HS-27A (cell line): ENCODE data around the gene EIPR1.
"Not testable (repeated sequence)": the region's sequence is repeated elsewhere in the genome, so short reads cannot be mapped to it uniquely, and the experiment has no call there.

ENCODE experiments used
- DNase-seq: peaks from one replicate; pipeline ENCODE4 v3.0.0-alpha.2; 2012; ENCODE audit warnings: low read depth, missing footprints

EIPR1 gene

DNA sequence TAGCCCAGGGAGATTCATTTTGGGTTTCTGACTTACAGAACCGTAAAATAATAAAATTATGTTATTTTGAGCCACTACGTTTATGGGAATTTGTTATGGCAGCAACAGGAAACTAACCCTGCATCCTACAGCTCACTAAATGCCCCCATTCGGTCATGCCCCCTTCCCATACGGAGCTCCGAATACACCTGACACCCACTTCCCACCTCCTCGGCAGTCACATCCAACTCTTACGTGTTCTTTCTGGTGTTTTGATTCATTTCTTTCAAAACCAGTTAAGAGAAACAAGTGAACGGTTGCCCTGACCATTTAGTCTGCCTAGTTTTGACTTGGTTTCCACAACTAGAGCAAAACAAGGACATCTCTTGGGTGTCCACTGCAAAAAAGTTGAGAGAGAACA, 19.7 kb downstream of the EIPR1 start:
- DNase-seq = no peak

- DNase-seq = not testable (repeated sequence)
Measured at GRCh38 chr2:3357446-3357845, 20.2 kb downstream of the EIPR1 start.

- no peak for DNase-seq
Measured at GRCh38 chr2:3356799-3357198, 20.8 kb downstream of the EIPR1 start.

- no peak for DNase-seq
Measured at GRCh38 chr2:3355951-3356569, 21.6 kb downstream of the EIPR1 start.

GRCh38 chr2:3354986-3355385, 22.6 kb downstream of the EIPR1 start:
- DNase-seq = no peak

- no peak for DNase-seq
Measured at GRCh38 chr2:3349211-3349693, 28.4 kb downstream of the EIPR1 start.

- DNase-seq = no peak
Measured at GRCh38 chr2:3348767-3349166, 28.9 kb downstream of the EIPR1 start.

- no peak for DNase-seq
Measured at GRCh38 chr2:3345621-3346020, 32.0 kb downstream of the EIPR1 start.

- no peak for DNase-seq
Measured at GRCh38 chr2:3344897-3345296, 32.7 kb downstream of the EIPR1 start.

- DNase-seq = no peak
Measured at GRCh38 chr2:3343012-3343411, 34.6 kb downstream of the EIPR1 start.

- DNase-seq = no peak
Measured at GRCh38 chr2:3342324-3342723, 35.3 kb downstream of the EIPR1 start.

DNA sequence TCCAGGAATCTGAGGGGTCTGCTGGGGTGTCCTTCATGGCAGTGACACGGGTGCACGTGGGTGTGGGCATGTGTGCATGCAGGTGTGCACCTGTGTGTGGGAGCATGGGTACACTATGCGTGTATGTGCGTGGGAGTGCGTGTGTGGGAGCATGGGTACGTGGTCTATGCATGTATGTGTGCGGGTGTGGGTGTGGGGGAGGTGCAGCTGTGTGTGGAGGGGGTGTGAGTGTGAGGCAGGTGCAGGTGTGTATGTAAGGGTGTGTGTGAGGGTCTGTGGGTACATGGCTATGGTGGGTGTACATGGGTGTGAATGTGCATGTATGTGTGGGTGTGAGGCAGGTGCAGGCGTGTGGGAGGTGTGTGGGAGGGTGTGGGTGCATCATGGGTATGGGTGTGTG, 36.3 kb downstream of the EIPR1 start:
- DNase-seq = no peak

DNA sequence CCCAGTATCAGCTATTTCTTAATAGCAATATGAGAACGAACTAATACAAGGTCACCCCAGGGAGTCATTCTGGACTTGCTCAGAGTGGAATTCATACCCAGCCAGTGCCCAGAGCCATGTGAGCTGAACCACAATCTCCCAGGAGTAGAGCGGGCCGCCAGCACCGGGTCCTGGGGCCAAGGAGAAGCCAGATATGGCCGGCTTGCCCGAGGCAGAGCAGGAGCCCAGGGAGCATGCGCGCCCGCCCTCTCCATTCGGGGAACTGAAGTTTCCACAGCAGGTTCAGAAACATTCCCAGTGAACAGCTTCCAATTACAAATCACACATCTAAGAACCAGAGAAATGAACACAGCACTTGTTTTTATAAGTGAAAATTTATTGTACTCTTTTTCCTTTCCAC, 37.5 kb downstream of the EIPR1 start:
- no peak for DNase-seq

DNA sequence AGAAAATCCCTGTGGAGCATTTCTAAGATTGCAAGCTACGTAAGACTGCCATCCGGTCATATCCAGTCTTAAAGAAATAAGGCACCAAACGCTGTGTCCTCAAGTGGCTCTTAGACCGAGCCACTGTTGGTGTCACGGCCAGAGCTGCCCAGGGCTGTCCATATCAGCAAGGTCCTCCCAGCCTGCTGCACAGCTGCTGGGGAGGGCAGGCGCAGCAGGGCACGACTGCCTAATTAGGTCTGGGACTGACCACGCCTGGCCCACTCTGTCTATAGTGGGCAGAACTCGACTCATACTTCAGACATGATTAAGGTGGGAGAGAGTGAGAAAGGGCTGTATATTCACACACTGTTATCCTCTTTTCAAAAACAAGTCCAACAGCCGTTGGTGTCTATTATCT, 39.3 kb downstream of the EIPR1 start:
- no peak for DNase-seq

- DNase-seq = no peak
Measured at GRCh38 chr2:3336844-3337243, 40.8 kb downstream of the EIPR1 start.

DNA sequence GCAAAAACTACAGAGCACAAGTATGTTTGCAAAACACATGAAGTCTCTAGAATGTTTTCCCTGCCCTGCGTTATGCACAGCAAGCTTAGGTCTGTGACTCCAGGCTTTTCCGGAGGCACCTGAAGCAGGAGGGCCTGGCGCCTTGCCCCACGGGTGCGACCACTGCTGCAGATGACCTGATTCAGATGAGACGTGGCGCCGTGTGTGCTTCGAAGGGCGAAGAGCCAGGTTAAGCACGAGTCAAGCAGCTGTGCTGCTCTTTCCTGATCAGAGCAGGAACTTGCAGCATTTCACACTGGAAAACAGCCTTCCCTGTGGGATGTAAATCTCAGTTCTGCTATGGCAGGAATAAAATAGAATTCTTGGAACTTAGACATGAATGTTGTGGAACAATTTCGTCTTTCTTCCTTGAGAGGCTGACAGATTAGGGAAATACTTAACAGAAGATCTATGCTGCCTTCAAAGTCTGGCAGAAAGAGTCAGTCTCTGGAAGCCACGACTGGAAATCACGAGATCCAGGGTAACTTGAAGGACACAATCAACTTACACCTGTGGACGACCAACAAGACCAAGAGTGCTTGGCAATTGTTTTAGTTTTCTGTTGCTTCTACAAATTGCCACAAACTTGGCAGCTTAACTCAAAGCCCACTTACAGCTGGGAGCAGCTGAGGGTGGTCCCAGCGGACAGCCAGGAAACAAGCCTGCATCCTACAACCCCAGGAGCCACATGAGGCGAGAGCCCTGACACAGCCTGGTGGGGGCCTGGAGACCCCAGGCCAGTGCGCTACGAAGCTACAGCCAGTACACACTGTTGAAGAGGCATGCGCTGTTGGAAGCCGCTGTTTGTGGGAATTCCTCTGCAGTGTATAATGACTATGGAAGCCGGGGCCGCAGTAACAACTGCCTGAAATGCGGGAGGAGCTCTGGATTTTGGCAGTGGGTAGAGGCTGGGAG, 42.9 kb downstream of the EIPR1 start:
- no peak for DNase-seq

DNA sequence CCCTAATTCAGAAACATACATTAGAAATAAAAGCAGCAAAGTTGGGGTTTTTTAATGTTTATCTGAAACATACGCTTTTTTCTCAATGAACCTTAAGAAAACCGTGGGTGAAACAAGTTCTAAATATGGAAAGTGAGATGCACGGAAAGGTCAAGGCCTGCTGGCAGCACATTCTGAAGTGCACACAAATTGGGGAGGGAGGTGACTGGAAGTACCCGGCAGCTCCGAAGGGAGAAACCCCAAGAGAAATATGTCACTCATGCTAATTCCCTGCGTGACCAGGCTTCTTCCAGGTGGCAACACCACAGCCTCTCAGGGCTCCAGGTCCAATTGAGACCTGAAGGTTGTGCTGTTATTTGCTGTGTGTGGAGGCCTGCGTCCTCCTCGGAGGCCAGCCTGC, 45.5 kb downstream of the EIPR1 start:
- no peak for DNase-seq

- no peak for DNase-seq
Measured at GRCh38 chr2:3329491-3329890, 48.1 kb downstream of the EIPR1 start.

GRCh38 chr2:3326871-3327270, 50.7 kb downstream of the EIPR1 start:
- DNase-seq = no peak

DNA sequence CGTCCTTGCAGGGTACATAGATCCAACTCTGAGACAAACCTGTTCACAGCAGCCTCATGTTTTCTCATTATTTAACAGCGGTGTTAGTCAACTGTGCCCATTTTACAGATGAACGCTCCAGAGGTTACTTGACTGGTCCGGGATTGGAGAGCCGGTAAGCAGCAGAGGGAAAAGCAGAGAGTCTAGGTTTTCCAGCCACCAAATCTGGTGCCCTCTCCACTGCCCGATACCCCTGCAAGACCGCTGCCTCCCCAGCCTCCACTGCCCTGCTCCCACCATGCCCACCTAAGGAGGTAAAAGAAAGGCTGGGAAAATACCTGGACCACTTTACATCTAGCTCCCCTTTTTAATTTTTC, 51.5 kb downstream of the EIPR1 start:
- no peak for DNase-seq

DNA sequence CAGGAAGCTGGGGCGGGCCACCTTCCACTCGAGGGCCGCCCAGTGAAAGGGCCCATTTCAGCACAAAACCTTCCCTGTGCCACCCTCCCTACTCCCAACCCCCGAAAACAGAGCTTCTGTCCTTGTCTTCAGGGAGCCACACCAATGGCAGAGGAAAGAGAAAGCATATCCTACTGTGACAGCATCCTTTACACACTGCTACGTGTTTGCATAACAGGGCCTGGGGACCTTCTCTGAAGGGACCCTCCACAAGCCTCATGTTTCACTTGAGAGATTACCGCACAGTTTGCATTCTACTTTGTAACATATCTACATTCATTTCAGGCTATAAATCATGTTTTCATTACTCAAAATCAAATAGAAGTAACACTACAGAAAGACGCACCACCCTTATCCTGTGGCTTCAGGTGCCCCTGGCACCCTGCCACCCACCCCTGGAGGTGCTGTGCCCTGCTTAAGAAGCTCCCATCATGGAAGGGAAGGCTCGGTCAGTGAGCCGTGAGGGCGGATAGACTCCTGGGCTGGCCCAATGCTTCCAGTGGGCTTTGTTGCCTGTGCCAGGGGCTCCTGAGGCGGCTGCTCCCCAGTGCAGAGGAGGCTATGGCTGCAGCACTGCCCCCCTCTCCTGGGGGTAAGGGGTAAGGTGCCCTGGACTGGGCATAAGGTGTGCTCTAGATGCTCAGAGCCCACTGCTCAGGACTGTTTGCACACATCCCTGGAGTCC, 52.0 kb downstream of the EIPR1 start:
- DNase-seq = no peak

- no peak for DNase-seq
Measured at GRCh38 chr2:3324404-3325281, 53.0 kb downstream of the EIPR1 start.
